Peyer's patch (tissue), 4 donors: ENCODE data around the gene RPL32.

ENCODE experiments used
- POLR2A ChIP-seq, 2 donors: fragments of 450-650 bp; IDR thresholded peaks; one replicate each; pipeline ENCODE4 v1.5.1; 2017; ENCODE audit warnings: antibody characterized with exemption in 2 of 2, mild to moderate bottlenecking in 2 of 2, moderate library complexity in 2 of 2
- TF ChIP-seq, protein P1 (sequence below), 6 experiments: fragments of 450-650 bp in 4 of 6; fragments of 200-600 bp in 2 of 6; sonication (generic) in 1 of 6; IDR thresholded peaks; one replicate each; pipeline ENCODE4 v1.5.1; 2017 to 2019; ENCODE audit warnings: antibody characterized with exemption in 6 of 6, mild to moderate bottlenecking in 3 of 6, moderate library complexity in 1 of 6

- TF ChIP-seq POLR2A (IDR thresholded peaks at IDR 0.05), result no peak
- TF ChIP-seq, protein P1, sequence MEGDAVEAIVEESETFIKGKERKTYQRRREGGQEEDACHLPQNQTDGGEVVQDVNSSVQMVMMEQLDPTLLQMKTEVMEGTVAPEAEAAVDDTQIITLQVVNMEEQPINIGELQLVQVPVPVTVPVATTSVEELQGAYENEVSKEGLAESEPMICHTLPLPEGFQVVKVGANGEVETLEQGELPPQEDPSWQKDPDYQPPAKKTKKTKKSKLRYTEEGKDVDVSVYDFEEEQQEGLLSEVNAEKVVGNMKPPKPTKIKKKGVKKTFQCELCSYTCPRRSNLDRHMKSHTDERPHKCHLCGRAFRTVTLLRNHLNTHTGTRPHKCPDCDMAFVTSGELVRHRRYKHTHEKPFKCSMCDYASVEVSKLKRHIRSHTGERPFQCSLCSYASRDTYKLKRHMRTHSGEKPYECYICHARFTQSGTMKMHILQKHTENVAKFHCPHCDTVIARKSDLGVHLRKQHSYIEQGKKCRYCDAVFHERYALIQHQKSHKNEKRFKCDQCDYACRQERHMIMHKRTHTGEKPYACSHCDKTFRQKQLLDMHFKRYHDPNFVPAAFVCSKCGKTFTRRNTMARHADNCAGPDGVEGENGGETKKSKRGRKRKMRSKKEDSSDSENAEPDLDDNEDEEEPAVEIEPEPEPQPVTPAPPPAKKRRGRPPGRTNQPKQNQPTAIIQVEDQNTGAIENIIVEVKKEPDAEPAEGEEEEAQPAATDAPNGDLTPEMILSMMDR (IDR thresholded peaks at IDR 0.05), result no peak
Measured at GRCh38 chr3:12807601-12808359, 33.6 kb downstream of the RPL32 start.
